Trophoblast cell (in vitro differentiated cells and primary cell): ENCODE data around the gene ASIC3.

Source experiments
- DNase-seq, 2 donors: peaks; one replicate each; pipeline ENCODE4 v3.0.0-alpha.2; 2016
- H2AFZ ChIP-seq: 2 replicates; pipeline ENCODE4 v1.6.1; 2013; ENCODE audit warnings: low read length, moderate library complexity, mild to moderate bottlenecking; ENCODE audit not compliant: insufficient read depth, poor library complexity
- H2AK5ac ChIP-seq: 2 replicates; pipeline ENCODE4 v1.6.1; 2013; ENCODE audit warnings: mild to moderate bottlenecking, low read length
- H2BK120ac ChIP-seq: 2 replicates; pipeline ENCODE4 v1.6.1; 2013; ENCODE audit warnings: low read length, mild to moderate bottlenecking, moderate library complexity; ENCODE audit not compliant: insufficient read depth, poor library complexity
- H2BK12ac ChIP-seq: 2 replicates; pipeline ENCODE4 v1.6.1; 2013; ENCODE audit warnings: mild to moderate bottlenecking, low read length, moderate library complexity
- H2BK5ac ChIP-seq: 2 replicates; pipeline ENCODE4 v1.6.1; 2013; ENCODE audit warnings: low read length, low read depth, moderate library complexity, mild to moderate bottlenecking; ENCODE audit not compliant: poor library complexity
- H3K14ac ChIP-seq: 2 replicates; pipeline ENCODE4 v1.6.1; 2013; ENCODE audit warnings: mild to moderate bottlenecking, low read length
- H3K18ac ChIP-seq: 2 replicates; pipeline ENCODE4 v1.6.1; 2013; ENCODE audit warnings: mild to moderate bottlenecking, low read length
- H3K23ac ChIP-seq: 2 replicates; pipeline ENCODE4 v1.6.1; 2013; ENCODE audit warnings: low read length
- H3K27ac ChIP-seq: 2 replicates; pipeline ENCODE4 v1.5.1; 2013; ENCODE audit warnings: low read depth, mild to moderate bottlenecking, inconsistent platforms, low read length, moderate library complexity
- H3K27me3 ChIP-seq: 2 replicates; pipeline ENCODE4 v1.6.1; 2013; ENCODE audit warnings: inconsistent platforms, mild to moderate bottlenecking, low read length, moderate library complexity; ENCODE audit not compliant: insufficient read depth
- H3K36me3 ChIP-seq, 2 experiments: 1 replicate in 1 of 2; 2 replicates in 1 of 2; pipeline ENCODE4 v1.6.1; 2013; ENCODE audit warnings: low read length in 2 of 2, mild to moderate bottlenecking in 2 of 2, moderate library complexity in 1 of 2; ENCODE audit not compliant: insufficient read depth in 2 of 2, control insufficient read depth in 1 of 2
- H3K4ac ChIP-seq: 2 replicates; pipeline ENCODE4 v1.6.1; 2013; ENCODE audit warnings: low read depth, mild to moderate bottlenecking, low read length, moderate library complexity
- H3K4me1 ChIP-seq, 2 experiments: 1 replicate in 1 of 2; 2 replicates in 1 of 2; pipeline ENCODE4 v1.6.1; 2013; ENCODE audit warnings: low read length in 2 of 2, mild to moderate bottlenecking in 2 of 2, moderate library complexity in 1 of 2; ENCODE audit not compliant: insufficient read depth in 2 of 2, control insufficient read depth in 1 of 2
- H3K4me2 ChIP-seq: 2 replicates; pipeline ENCODE4 v1.6.1; 2013; ENCODE audit warnings: inconsistent platforms, mild to moderate bottlenecking, low read length, moderate library complexity
- H3K4me3 ChIP-seq: 2 replicates; pipeline ENCODE4 v1.5.1; 2013; ENCODE audit warnings: mild to moderate bottlenecking, low read depth, low read length, inconsistent platforms
- H3K79me1 ChIP-seq: one replicate; pipeline ENCODE4 v1.6.1; 2013; ENCODE audit warnings: low read length
- H3K79me2 ChIP-seq: 2 replicates; pipeline ENCODE4 v1.6.1; 2013; ENCODE audit warnings: low read length, mild to moderate bottlenecking; ENCODE audit not compliant: control insufficient read depth, insufficient read depth, poor library complexity
- H3K9ac ChIP-seq: 2 replicates; pipeline ENCODE4 v1.6.1; 2013; ENCODE audit warnings: mild to moderate bottlenecking, low read length
- H3K9me3 ChIP-seq: 2 replicates; pipeline ENCODE4 v1.6.1; 2013; ENCODE audit warnings: low read depth, mild to moderate bottlenecking, control low read depth, inconsistent platforms, low read length; ENCODE audit not compliant: insufficient read depth
- H4K12ac ChIP-seq: 2 replicates; pipeline ENCODE4 v1.6.1; 2013; ENCODE audit warnings: low read depth, mild to moderate bottlenecking, low read length, moderate library complexity
- H4K8ac ChIP-seq: 2 replicates; pipeline ENCODE4 v1.6.1; 2013; ENCODE audit warnings: low read depth, mild to moderate bottlenecking, low read length, moderate library complexity
- H4K91ac ChIP-seq: one replicate; pipeline ENCODE4 v1.6.1; 2013; ENCODE audit warnings: low read depth, mild to moderate bottlenecking, low read length, moderate library complexity
- WGBS: extraction: QIAGEN DNeasy Blood & Tissue Kit; methylation state at CpG from one replicate; pipeline ENCODE4 v1.1.7; 2013; ENCODE audit warnings: missing lambda C conversion rate; ENCODE audit not compliant: insufficient read length, insufficient coverage; ENCODE audit errors: extremely low coverage; 5-methylcytosine and 5-hydroxymethylcytosine counted together

Gene ASIC3

DNA sequence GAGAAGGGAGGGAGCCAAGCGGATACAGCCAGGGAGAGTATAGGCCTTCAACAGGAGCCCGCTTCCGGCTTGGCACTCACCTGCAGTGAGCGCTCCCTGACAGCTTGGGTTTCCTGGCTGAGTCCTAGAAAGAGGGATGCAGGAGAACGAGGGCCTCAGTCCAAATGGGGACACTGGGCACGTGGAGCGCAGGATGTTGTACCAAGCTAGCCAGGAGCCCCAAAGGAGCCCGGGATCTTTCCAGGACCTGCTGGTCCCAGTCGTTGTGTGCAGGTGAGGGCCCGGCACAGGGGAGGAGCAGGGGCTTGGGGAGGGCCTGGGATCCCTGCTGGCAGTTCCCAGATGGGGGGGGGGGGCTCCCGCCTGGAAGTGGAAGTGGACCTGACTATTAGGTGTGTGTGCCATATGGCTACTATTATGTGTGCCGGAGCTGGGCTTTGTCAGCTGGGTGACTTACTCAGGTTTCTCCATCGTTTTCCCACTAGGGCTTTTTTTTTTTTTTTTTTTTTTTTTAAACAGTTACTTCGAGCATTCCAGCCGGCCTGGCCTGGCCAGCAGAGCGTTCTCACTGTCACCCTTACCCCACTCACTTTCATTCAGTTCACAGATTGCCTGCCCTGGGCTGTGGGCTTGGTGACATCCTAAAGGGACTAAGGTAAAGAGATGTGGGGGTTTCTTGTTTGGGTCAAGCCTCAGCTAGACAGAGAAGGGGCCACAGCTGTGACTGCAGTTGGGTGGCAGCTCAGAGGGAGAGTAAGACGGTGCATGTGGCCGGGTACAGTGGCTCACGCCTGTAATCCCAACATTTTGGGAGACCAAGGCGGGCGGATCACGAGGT is 41.8 kb downstream of the ASIC3 start:
- H3K18ac ChIP-seq: peak overlapping the region; percentile 47
- H3K79me1 ChIP-seq: peaks cover 25% of the 10 kb centered on the region
- no peak overlapping the region for H2AFZ ChIP-seq
- peaks cover 27% of the 10 kb centered on the region for H3K79me2 ChIP-seq
- H3K9ac ChIP-seq: no peak overlapping the region
- peaks cover 5 to 7% of the 10 kb centered on the region in 2 experiments for H3K36me3 ChIP-seq
- no peak overlapping the region for H3K4me3 ChIP-seq
- peak overlapping the region; percentile 80 for H3K4ac ChIP-seq
- H3K9me3 ChIP-seq: no peaks in the 10 kb centered on the region
- H3K4me1 ChIP-seq: peaks cover 35 to 44% of the 10 kb centered on the region in 2 experiments
- no peak overlapping the region for H3K23ac ChIP-seq
- no peak overlapping the region for H2AK5ac ChIP-seq
- no peak overlapping the region for H4K12ac ChIP-seq
- peak overlapping the region; percentile 23 for H3K4me2 ChIP-seq
- no peak overlapping the region for H2BK120ac ChIP-seq
- no peak overlapping the region for H2BK12ac ChIP-seq
- WGBS: no CpG with 5 or more reads among the region's 22 CpGs
- H3K14ac ChIP-seq: peak overlapping the region; percentile 11
- peak overlapping the region; percentile 54 for H3K27ac ChIP-seq
- DNase-seq: no peak
- peak overlapping the region; percentile 6 for H4K8ac ChIP-seq
- no peak overlapping the region for H2BK5ac ChIP-seq
- H3K27me3 ChIP-seq: no peaks in the 10 kb centered on the region
- H4K91ac ChIP-seq: peak overlapping the region; percentile 29

DNA sequence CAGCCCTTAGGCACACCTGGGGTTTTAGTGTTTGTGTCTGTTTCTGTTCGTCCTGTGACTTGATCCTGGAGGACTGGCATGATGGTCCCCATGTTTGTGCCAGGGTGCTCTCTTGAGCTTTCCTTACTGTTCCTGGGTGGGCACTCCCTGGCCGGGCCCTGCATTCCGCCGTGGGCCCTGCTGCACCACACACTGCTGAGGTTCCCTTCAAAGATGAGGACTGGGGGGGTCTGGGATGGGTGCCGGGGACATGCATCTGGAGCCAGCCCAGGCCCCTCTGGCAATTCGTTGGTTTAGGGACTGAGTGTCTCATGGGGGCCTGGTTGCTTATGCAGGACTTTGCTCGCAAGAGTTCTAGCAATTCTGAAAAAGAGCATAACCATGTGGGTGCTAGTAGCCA is 42.7 kb downstream of the ASIC3 start:
- Histone ChIP-seq H3K23ac (no peak overlapping the region), H3K79me1 (peaks cover 17% of the 10 kb centered on the region), H2BK120ac (no peak overlapping the region), H3K18ac (no peak overlapping the region), H3K4ac (peak overlapping the region; percentile 37), H3K27ac (no peak overlapping the region), H3K9ac (no peak overlapping the region), H3K4me1 (peaks cover 27 to 36% of the 10 kb centered on the region in 2 experiments), H3K36me3 (peaks cover 5 to 7% of the 10 kb centered on the region in 2 experiments), H3K27me3 (no peaks in the 10 kb centered on the region), H3K4me2 (no peak overlapping the region), H4K91ac (no peak overlapping the region), H3K9me3 (no peaks in the 10 kb centered on the region), H3K79me2 (peaks cover 25% of the 10 kb centered on the region), H4K12ac (no peak overlapping the region), H3K4me3 (no peak overlapping the region), H2AFZ (no peak overlapping the region), H4K8ac (no peak overlapping the region), H3K14ac (no peak overlapping the region), H2BK5ac (no peak overlapping the region), H2AK5ac (no peak overlapping the region), H2BK12ac (no peak overlapping the region)
- DNase-seq: no peak
- no CpG with 5 or more reads among the region's 7 CpGs for WGBS

DNA sequence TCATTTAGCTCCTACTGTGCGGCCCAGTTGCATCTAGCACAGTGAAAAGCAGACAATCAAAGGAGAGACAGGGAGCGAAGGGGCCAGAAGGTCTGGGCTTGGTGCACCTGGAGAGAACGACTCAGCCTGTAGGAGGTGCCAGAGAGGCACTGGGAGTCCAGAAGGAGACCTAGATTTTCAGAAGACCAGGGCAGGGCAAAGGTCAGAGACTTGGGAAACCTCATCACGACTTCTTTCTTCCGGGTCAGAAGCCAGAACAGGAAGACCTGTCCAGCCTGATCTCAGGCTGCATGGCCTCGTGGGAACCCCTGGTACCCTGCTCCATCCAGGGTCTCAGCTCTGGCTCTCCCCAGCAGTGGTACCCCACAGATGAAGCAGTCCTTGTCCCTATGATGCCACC is 43.1 kb downstream of the ASIC3 start:
- H3K4me2 ChIP-seq: no peak overlapping the region
- DNase-seq: peak in 1 of 2 donors; percentile 43
- no peak overlapping the region for H2BK5ac ChIP-seq
- no peak overlapping the region for H3K23ac ChIP-seq
- H3K27me3 ChIP-seq: no peaks in the 10 kb centered on the region
- no peak overlapping the region for H2BK120ac ChIP-seq
- peak overlapping the region; percentile 3 for H3K18ac ChIP-seq
- no peak overlapping the region for H3K27ac ChIP-seq
- H3K36me3 ChIP-seq: peaks cover 5 to 7% of the 10 kb centered on the region in 2 experiments
- H3K4ac ChIP-seq: peak overlapping the region; percentile 37
- peaks cover 27% of the 10 kb centered on the region for H3K79me2 ChIP-seq
- WGBS: no CpG with 5 or more reads among the region's 6 CpGs
- no peak overlapping the region for H2AK5ac ChIP-seq
- no peak overlapping the region for H4K12ac ChIP-seq
- no peak overlapping the region for H3K4me3 ChIP-seq
- H2AFZ ChIP-seq: no peak overlapping the region
- H3K14ac ChIP-seq: no peak overlapping the region
- no peaks in the 10 kb centered on the region for H3K9me3 ChIP-seq
- no peak overlapping the region for H3K9ac ChIP-seq
- H3K4me1 ChIP-seq: peaks cover 27 to 36% of the 10 kb centered on the region in 2 experiments
- H4K8ac ChIP-seq: no peak overlapping the region
- H2BK12ac ChIP-seq: no peak overlapping the region
- no peak overlapping the region for H4K91ac ChIP-seq
- peaks cover 16% of the 10 kb centered on the region for H3K79me1 ChIP-seq

DNA sequence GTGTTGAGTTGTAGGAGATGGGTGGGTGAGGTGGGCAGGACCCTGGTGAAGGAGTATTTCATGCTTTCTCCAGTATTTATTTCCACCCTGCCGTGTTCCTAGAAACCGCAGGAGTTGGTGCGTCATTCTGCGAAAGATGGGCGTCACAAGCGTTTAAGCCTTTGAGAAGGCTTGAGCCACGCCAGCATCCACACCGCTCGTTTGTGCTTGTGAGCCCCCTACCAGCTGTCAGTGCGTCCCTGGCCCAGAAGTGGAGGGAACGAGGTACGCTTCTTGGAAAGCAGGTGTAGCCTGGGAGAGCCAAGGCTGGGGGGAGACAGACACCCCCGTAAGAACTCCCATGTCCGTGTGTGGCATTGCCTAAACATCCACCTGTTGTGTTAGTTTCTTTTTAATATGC is 43.7 kb downstream of the ASIC3 start:
- Histone ChIP-seq H3K79me1 (peaks cover 13% of the 10 kb centered on the region), H2BK5ac (no peak overlapping the region), H3K14ac (no peak overlapping the region), H2BK12ac (no peak overlapping the region), H3K23ac (no peak overlapping the region), H3K79me2 (peaks cover 24% of the 10 kb centered on the region), H3K27me3 (no peaks in the 10 kb centered on the region), H3K9me3 (no peaks in the 10 kb centered on the region), H2AK5ac (no peak overlapping the region), H4K91ac (no peak overlapping the region), H3K4me1 (peaks cover 27 to 36% of the 10 kb centered on the region in 2 experiments), H4K12ac (no peak overlapping the region), H2AFZ (peak overlapping the region; percentile 15), H3K4ac (peak overlapping the region; percentile 16), H3K4me3 (no peak overlapping the region), H3K27ac (no peak overlapping the region), H3K36me3 (peaks cover 5 to 7% of the 10 kb centered on the region in 2 experiments), H3K18ac (peak overlapping the region; percentile 3), H3K9ac (no peak overlapping the region), H4K8ac (no peak overlapping the region), H3K4me2 (no peak overlapping the region), H2BK120ac (no peak overlapping the region)
- no peak for DNase-seq
- no CpG with 5 or more reads among the region's 14 CpGs for WGBS
